Gastrocnemius medialis (tissue), 4 donors: ENCODE data around the gene AMZ1.
"Not testable (repeated sequence)": the region's sequence is repeated elsewhere in the genome, so short reads cannot be mapped to it uniquely, and the experiment has no call there.

Experiments
- POLR2A ChIP-seq, 2 donors: fragments of 450-650 bp; IDR thresholded peaks; one replicate each; pipeline ENCODE4 v1.6.1; 2017; ENCODE audit warnings: antibody characterized with exemption in 2 of 2, mild to moderate bottlenecking in 2 of 2, moderate library complexity in 2 of 2
- TF ChIP-seq, protein P1 (sequence below), 5 experiments: fragments of 450-650 bp in 3 of 5; fragments of 200-600 bp in 2 of 5; sonication (generic) in 2 of 5; IDR thresholded peaks in 4 of 5; conservative IDR thresholded peaks in 1 of 5; 1 replicate in 4 of 5; 2 replicates in 1 of 5; pipeline ENCODE4 v1.5.1; 2016 to 2019; ENCODE audit warnings: antibody characterized with exemption in 5 of 5, mild to moderate bottlenecking in 3 of 5, moderate library complexity in 3 of 5

DNA sequence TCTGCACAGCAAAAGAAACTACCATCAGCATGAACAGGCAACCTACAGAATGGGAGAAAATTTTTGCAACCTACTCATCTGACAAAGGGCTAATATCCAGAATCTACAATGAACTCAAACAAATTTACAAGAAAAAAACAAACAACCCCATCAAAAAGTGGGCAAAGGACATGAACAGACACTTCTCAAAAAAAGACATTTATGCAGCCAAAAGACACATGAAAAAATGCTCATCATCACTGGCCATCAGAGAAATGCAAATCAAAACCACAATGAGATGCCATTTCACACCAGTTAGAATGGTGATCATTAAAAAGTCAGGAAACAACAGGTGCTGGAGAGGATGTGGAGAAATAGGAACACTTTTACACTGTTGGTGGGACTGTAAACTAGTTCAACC lies 60.7 kb downstream of the AMZ1 start:
- TF ChIP-seq, protein P1, sequence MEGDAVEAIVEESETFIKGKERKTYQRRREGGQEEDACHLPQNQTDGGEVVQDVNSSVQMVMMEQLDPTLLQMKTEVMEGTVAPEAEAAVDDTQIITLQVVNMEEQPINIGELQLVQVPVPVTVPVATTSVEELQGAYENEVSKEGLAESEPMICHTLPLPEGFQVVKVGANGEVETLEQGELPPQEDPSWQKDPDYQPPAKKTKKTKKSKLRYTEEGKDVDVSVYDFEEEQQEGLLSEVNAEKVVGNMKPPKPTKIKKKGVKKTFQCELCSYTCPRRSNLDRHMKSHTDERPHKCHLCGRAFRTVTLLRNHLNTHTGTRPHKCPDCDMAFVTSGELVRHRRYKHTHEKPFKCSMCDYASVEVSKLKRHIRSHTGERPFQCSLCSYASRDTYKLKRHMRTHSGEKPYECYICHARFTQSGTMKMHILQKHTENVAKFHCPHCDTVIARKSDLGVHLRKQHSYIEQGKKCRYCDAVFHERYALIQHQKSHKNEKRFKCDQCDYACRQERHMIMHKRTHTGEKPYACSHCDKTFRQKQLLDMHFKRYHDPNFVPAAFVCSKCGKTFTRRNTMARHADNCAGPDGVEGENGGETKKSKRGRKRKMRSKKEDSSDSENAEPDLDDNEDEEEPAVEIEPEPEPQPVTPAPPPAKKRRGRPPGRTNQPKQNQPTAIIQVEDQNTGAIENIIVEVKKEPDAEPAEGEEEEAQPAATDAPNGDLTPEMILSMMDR (IDR thresholded peaks at IDR 0.05 in 4 of 5, conservative IDR thresholded peaks at IDR 0.05 in 1 of 5) = not testable (repeated sequence)
- TF ChIP-seq POLR2A (IDR thresholded peaks at IDR 0.05) = not testable (repeated sequence)
